Measurements from ENCODE around the gene NAA10.
"Not testable (repeated sequence)": the region's sequence is repeated elsewhere in the genome, so short reads cannot be mapped to it uniquely, and the experiment has no call there.

GRCh38 chrX:153980394-153980793 lies 45.6 kb upstream of the NAA10 start:
- TF ChIP-seq ZNF423 (CRISPR knock-in tag; IDR thresholded peaks at IDR 0.05); STAT6 (CRISPR knock-in tag; conservative IDR thresholded peaks at IDR 0.05; ENCODE audit: low read depth); ZNF121 (CRISPR knock-in tag; IDR thresholded peaks at IDR 0.05); ZNF512 (CRISPR knock-in tag; IDR thresholded peaks at IDR 0.05; ENCODE audit: borderline replicate concordance); TP53 (CRISPR knock-in tag; IDR thresholded peaks at IDR 0.05); CTCF (IDR thresholded peaks at IDR 0.05); ZNF425 (CRISPR knock-in tag; conservative IDR thresholded peaks at IDR 0.05); TEAD4 (CRISPR knock-in tag; IDR thresholded peaks at IDR 0.05): not testable (repeated sequence)
